HG03342 (cell line): ENCODE measurements around the gene PHF13.

Source experiments
- ATAC-seq: cut with Tn5 transposase; IDR thresholded peaks from one replicate; pipeline ENCODE4 v1.9.1; 2021; ENCODE audit warnings: mild to moderate bottlenecking, moderate library complexity; ENCODE audit not compliant: unreplicated experiment

PHF13 gene

GRCh38 chr1:6601049-6601922 lies 12.2 kb upstream of the PHF13 start:
- peak; percentile 29 for ATAC-seq

GRCh38 chr1:6601923-6602668 lies 11.4 kb upstream of the PHF13 start:
- ATAC-seq = peak; percentile 30

GRCh38 chr1:6602669-6603237 lies 10.8 kb upstream of the PHF13 start, which contains the start of gene KLHL21:
KLHL21 (minus strand) TSS chr1:6602869; CDS start chr1:6602817, 52 bp downstream.
- ATAC-seq = peak; percentile 45

- peak; percentile 34 for ATAC-seq
Measured at GRCh38 chr1:6603238-6603914, 10.2 kb upstream of the PHF13 start.

DNA sequence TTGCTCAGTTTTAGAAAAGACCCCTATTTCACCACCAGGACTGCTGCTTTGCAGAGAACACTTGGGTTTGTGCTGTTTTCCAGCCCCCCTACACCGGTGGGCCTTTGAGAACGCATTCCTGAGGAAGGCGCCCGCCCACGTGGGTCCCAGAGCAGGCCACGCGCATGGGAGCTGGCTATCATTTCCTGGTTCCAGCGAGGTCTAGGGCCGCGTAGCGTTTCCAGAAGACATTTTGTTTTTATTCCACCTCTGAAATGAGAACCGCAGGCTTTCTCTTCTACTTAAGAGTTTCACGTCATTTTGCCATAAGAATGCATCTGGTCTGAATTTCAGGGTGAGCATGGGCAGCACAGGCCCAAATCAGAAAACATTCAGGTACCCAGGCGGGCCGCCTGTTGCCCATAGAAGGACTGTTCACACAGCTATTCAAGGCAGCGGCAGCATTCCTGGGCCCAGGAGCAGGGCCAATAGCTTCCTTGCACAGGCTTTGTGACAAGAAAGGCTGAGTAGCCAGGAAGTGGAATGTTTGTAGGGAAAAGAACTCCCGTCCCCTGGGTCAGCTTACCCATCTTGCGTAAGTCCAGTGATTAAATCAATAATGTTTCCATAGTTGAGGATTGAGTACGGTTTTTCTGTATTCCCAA lies 9.5 kb upstream of the PHF13 start:
- ATAC-seq = no peak

DNA sequence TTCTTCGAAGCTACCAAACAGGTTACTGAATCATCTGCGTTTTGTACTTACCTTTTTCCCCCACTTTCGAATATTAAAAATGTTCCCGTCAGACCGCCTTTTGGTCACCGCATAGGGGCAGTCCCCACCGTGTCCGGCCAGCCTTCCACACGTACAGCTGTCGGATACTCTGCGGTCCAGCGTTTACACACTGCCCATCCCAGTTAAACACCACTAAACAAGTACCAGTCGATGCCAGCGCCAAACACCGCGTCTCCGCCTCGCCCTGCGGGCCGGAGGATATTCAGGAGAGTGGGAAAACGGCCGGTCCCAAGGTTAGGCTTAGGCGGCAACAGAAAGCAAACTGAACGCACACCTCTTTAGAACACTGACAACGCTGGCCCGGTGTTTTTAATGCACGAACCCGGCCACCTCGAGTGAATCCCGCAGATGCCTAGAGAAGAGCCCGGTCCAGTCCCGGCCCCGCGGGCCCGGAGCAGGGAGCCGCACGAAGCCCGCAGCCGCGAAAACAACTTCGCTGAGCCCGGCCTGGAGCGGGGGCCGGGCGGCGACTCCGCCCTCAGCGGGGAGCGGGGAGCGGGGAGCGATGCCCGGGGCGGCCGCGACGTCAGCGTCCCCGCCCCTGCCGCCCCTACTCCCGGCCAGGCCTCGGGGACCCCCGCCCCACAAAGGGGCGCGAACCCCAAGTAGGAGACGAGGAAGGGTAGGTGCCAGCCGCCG lies 730 bp upstream of the PHF13 start:
- ATAC-seq = peak; percentile 25

GRCh38 chr1:6614019-6614928 lies 743 bp downstream of the PHF13 start:
- no peak for ATAC-seq

DNA sequence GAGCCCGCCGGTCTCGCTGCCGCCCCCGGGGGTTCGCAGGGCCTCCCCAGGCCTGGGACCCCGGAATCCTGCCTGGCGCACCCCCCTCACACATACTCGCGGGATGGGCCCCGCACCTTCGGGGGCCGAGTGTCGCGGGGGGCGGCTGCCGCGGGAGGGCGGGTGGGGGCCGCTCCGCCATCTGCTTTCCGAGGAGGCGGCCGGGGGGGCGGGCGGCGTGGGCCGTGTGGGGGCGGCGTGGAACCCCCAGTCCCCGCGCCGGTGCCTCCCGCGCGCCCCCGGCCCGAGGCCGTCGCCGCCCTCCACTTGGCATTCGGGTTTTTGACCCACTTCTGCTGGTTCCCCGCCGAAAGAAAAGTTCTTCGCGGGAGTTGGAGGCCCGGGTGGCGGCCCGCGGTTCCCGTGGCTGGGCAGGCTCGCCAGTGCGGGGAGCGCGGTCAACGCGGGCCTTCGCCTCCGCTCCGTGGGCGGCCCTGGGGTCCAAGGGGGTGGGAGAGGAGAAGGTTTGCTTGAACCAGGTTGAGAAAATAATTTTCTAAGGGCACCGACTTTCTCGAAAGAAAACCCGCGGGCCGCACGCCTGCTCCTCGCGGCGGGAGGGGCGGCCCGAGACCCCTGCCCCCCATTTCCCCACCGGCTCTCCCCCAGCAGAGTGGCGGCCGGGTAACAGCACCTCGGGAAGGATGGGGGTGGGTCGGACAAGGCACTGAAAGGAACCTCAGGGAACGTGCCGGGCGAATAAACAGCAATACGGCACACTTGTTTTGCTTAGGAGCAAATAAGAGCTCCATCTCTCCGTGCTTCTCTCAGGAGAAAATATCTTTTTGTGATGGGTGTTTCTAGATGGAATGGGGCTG lies 1.6 kb downstream of the PHF13 start:
- no peak for ATAC-seq

GRCh38 chr1:6619045-6619444 lies 5.5 kb downstream of the PHF13 start:
- no peak for ATAC-seq

DNA sequence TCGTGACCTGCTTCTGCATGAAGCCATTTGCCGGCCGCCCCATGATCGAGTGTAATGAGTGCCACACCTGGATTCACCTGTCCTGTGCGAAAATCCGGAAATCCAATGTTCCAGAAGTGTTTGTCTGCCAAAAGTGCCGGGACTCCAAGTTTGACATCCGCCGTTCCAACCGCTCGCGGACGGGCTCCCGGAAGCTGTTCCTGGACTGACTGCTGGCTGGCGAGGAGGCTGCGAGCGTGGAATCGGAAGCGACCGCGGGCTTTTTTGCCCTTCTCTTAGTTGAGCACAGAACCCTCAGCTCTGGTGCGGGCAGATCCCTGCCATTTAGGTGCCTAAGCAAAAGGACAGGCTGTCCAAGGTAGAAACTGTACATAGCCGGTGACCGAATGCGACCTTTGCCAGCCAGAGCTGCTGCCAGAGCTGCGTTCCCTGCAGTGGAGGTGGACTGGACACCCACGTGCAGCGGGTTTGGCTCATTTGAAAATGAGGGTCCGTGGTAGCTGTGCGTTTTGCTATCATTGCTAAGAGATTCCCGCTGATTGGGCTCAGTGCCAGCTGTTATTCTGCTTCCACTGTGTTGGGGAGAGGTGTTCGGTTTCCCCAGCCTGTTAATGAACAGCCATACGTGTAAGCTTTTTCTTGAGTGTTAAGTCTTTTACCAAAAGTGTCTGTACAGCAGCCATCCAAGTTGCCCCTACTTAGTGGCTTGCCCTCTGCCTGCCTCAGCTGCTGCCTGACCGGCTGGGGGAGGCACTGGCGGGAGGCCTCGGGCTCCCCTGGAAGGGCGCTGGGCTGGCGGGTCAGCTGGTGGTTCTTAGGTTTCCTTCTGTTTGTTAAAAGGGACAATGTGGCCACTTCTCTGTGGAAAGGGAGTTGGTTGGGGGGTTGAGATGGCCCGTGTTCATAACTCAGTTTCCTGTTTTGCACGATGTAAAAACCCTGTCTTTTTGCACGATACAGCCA lies 8.2 kb downstream of the PHF13 start:
- ATAC-seq = no peak

DNA sequence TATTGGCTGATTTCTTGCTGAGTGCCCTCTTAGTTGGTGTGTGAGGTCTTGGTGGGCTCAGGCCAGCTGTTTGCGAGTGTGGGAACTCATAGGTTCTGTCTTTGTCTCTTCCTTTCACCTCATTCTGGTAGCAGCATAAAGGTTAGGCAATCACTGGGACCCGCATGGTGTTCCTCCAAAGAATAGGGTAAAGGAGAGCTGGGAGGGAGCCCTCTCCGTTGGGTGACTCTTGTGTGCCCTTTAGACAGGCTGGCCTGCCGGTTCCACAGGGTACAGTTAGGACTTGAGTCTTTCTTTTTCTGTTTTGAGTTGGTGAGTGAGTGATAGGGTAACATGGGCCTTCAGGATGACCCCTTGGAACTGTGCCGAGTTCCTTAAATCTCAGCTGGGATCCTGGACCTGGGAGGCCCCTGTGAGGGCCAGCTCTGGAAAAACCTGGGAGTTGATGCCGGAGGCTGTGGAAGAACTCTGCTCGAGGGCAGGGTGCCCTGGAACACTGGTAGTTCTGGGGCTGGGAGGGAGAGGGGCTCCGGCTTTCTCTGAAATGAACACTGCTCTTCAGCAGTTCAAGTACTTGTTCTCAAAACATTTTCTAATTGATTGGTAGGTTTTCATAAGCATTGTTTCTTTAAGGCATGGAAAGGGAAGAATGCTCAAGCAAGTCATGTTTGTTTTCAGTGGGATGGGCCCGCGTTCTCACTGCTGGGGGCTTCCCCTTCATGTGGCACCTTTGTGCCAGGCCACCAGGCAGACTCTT lies 9.0 kb downstream of the PHF13 start:
- no peak for ATAC-seq

DNA sequence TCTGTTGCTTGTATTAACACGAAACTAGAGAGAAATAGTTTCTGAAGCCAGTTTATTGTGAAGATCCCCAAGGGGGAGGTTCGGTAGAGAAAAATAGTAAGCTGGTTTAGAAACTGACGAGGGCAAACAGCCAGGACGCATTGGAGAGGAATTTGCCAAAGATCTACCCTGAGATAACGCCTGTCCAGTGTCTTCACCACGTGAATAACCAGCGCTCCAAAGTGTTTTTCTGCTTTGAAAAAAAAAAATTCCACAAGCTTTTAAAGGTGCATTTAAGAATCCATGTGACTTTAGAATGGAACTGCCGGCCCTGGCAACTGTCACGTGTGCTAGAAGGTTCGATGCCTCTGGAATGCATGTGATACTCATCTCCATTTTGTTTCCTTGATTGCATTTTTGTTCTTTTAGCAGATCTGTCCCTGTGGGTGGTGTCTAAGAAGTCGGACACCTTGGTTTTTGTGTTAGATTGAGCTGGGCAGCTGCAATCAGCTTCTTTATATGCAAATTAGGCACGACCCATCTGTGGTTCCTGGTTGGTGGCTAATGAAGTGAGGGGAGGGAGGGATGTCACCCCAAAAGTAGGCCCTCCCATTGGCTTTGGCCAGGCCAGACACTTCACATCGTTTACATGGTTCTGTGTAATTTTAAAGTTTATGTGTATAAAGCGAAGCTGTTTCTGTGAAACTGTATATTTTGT lies 9.9 kb downstream of the PHF13 start:
- no peak for ATAC-seq

GRCh38 chr1:6624710-6625583 lies 11.4 kb downstream of the PHF13 start, which contains the start of gene THAP3:
THAP3 (plus strand) TSS chr1:6624868; CDS start chr1:6625219, 351 bp downstream.
- ATAC-seq = peak; percentile 75

DNA sequence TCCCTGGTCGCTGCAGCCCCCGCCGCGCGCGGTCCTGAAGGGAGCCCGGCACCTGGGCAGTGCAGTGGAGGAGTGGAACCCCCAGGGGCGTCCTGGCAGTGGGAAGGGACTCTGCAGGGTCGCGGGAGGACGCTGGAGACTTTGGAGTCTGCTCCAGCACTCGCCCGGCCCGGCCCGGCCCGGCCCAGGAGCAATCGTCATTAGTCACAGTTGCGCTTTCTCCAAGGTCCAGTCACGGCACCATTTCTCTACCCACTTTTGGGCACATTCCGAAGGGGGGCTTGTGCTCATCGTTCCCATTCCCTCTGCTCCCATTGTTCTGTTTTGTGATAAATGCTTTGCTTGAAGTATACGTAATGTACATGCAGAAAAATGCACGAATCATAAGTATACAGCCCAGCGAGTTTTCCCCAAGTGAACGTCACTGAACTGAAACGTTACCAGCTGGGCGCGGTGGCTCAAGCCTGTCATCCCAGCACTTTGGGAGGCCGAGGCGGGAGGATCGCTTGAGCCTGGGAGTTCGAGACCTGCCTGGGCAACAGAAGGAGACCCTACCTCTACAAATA lies 12.1 kb downstream of the PHF13 start:
- peak; percentile 25 for ATAC-seq
